ENCODE measurements around the gene NEDD4L. TPM values are rescaled to one million over a fixed set of nuclear protein-coding genes. Genes with fewer than 3 reads are reported as not detected.

The NEDD4L gene
- total and polyA plus RNA-seq, 8 donors = 45.0 to 113 (median 66.4) TPM

GRCh38 chr18:58268849-58269248 is 224.8 kb downstream of the NEDD4L start:
- Histone ChIP-seq H3K36me3 (no peaks in the 10 kb centered on the region), H3K4me1 (peaks cover 35 to 73% (median 50%) of the 10 kb centered on the region in 3 donors), H3K9me3 (no peaks in the 10 kb centered on the region), H3K4me3 (no peak overlapping the region), H3K27ac (peak overlapping the region; percentile 9 to 83 (median 57)), H3K27me3 (no peaks in the 10 kb centered on the region)
- TF ChIP-seq CTCF (IDR thresholded peaks at IDR 0.05) = no peak
- FAIRE-seq (no peak), DNase-seq (peak in 1 of 6 donors; percentile 41), ATAC-seq (peak; percentile 24 to 71 (median 55))
- intact Hi-C loops (cut with DNase I) = no loop called here
- WGBS, 2 donors = 39 to 40% methylated on average over 2 of the region's 2 CpGs

- 12 to 18% methylated on average over 5 of the region's 5 CpGs for WGBS, 2 donors
- no peaks in the 10 kb centered on the region for H3K36me3 ChIP-seq
- ATAC-seq = peak; percentile 79 to 92 (median 89)
Observed at GRCh38 chr18:58269931-58270330, 225.9 kb downstream of the NEDD4L start.

GRCh38 chr18:58270396-58270795 is 226.4 kb downstream of the NEDD4L start:
- intact Hi-C loops (cut with DNase I) = no loop called here
- 51 to 66% methylated on average over 4 of the region's 4 CpGs for WGBS, 2 donors
- H3K4me1 ChIP-seq = peaks cover 28 to 63% (median 44%) of the 10 kb centered on the region in 3 donors
- H3K36me3 ChIP-seq = no peaks in the 10 kb centered on the region
- DNase-seq = no peak
- no peaks in the 10 kb centered on the region for H3K27me3 ChIP-seq
- H3K9me3 ChIP-seq = no peaks in the 10 kb centered on the region
- ATAC-seq = peak in 3 of 4 donors; percentile 7 to 25 (median 19)
- FAIRE-seq = no peak
- H3K4me3 ChIP-seq = no peak overlapping the region
- peak overlapping the region in 3 of 4 donors; percentile 40 to 83 (median 79) for H3K27ac ChIP-seq
- no peak for TF ChIP-seq CTCF (IDR thresholded peaks at IDR 0.05)

More at GRCh38 chr18:58269931-58270330, 225.9 kb downstream of the NEDD4L start:
- no peak for TF ChIP-seq CTCF (IDR thresholded peaks at IDR 0.05)
- no peak overlapping the region for H3K4me3 ChIP-seq
- intact Hi-C loops (cut with DNase I) = no loop called here
- peak in 2 of 6 donors; percentile 49 to 54 for DNase-seq
- no peaks in the 10 kb centered on the region for H3K27me3 ChIP-seq
- FAIRE-seq = no peak
- no peaks in the 10 kb centered on the region for H3K9me3 ChIP-seq
- peaks cover 28 to 64% (median 44%) of the 10 kb centered on the region in 3 donors for H3K4me1 ChIP-seq
- peak overlapping the region in 3 of 4 donors; percentile 40 to 83 (median 79) for H3K27ac ChIP-seq

GRCh38 chr18:58271770-58272169 is 227.7 kb downstream of the NEDD4L start:
- H3K4me3 ChIP-seq = no peak overlapping the region
- 21 to 22% methylated on average over 2 of the region's 2 CpGs for WGBS, 2 donors
- FAIRE-seq = peak; percentile 23
- no peaks in the 10 kb centered on the region for H3K27me3 ChIP-seq
- no peak for DNase-seq
- intact Hi-C loops (cut with DNase I) = no loop called here
- no peaks in the 10 kb centered on the region for H3K36me3 ChIP-seq
- peak overlapping the region in 2 of 4 donors; percentile 79 to 83 for H3K27ac ChIP-seq
- no peak for ATAC-seq
- H3K9me3 ChIP-seq = no peaks in the 10 kb centered on the region
- TF ChIP-seq CTCF (IDR thresholded peaks at IDR 0.05) = no peak
- peaks cover 32 to 67% (median 50%) of the 10 kb centered on the region in 3 donors for H3K4me1 ChIP-seq

GRCh38 chr18:58272209-58272608 is 228.2 kb downstream of the NEDD4L start:
- no peak for TF ChIP-seq CTCF (IDR thresholded peaks at IDR 0.05)
- H3K9me3 ChIP-seq = no peaks in the 10 kb centered on the region
- no peaks in the 10 kb centered on the region for H3K36me3 ChIP-seq
- no peak overlapping the region for H3K4me3 ChIP-seq
- H3K4me1 ChIP-seq = peaks cover 33 to 68% (median 53%) of the 10 kb centered on the region in 3 donors
- FAIRE-seq (no peak), ATAC-seq (no peak), DNase-seq (no peak)
- H3K27ac ChIP-seq = peak overlapping the region in 2 of 4 donors; percentile 79 to 83
- WGBS, 2 donors = 67 to 79% methylated on average over 6 of the region's 6 CpGs
- intact Hi-C loops (cut with DNase I) = no loop called here
- no peaks in the 10 kb centered on the region for H3K27me3 ChIP-seq

All from pancreas (tissue), 10 donors.